Liver (tissue), 4 donors: ENCODE results near the gene ZNF460. TPM values are rescaled to one million over a fixed set of nuclear protein-coding genes. Genes with fewer than 3 reads are reported as not detected.

Experiments
- polyA plus RNA-seq, 2 donors: library from polyadenylated mRNA; stranded (reverse) in 1 of 2; unstranded in 1 of 2; fragments of 200-250 nt in 1 of 2; fragments of >200 nt in 1 of 2; fragmentation: Nextera tagmentation in 1 of 2; extraction: Ambion mirVana in 1 of 2; gene quantifications; one replicate each; pipeline versions ENCODE4 v1.2.1 to v1.2.3, GENCODE V29; 2013 to 2015
- total RNA-seq, 2 donors: library from RNA; depleted of rRNA; stranded (reverse); fragments of >200 nt; gene quantifications; one replicate each; pipeline ENCODE4 v1.2.3, GENCODE V29; 2014
- donor health status: healthy.
- donor health status: healthy.
- donor health status: healthy.

The ZNF460 gene
- total and polyA plus RNA-seq, 4 donors: 0.24 to 54.4 (median 19.4) TPM

Other genes starting within 250 kb of the ZNF460 start
- gene USP29, start 160.5 kb upstream of the ZNF460 start, total RNA-seq: under 1 TPM; under 0.01 to 0.14 TPM
- gene USP29, start 160.5 kb upstream of the ZNF460 start, polyA plus RNA-seq: not detected
- gene ZIM3, start 135.3 kb upstream of the ZNF460 start, total RNA-seq: not detected
- not detected for gene ZIM3, start 135.3 kb upstream of the ZNF460 start, polyA plus RNA-seq
- gene DUXA, start 113.0 kb upstream of the ZNF460 start, total RNA-seq: not detected
- gene DUXA, start 113.0 kb upstream of the ZNF460 start, polyA plus RNA-seq: not detected
- 10 to 100 TPM; 11.3 to 22.6 TPM for gene ZNF264, start 89.0 kb upstream of the ZNF460 start, total RNA-seq
- gene ZNF264, start 89.0 kb upstream of the ZNF460 start, polyA plus RNA-seq: 1 to 10 TPM; 2.5 to 4.6 TPM
- gene AURKC, start 49.5 kb upstream of the ZNF460 start, total RNA-seq: under 1 TPM; 0.42 to 0.65 TPM
- 1 to 10 TPM in 1 of 2 donors, under 1 TPM in 1; 0.55 to 1.0 TPM for gene AURKC, start 49.5 kb upstream of the ZNF460 start, polyA plus RNA-seq
- 10 to 100 TPM; 13.4 to 13.9 TPM for gene ZNF805, start 39.9 kb upstream of the ZNF460 start, total RNA-seq
- under 1 TPM; 0.75 to 0.86 TPM for gene ZNF805, start 39.9 kb upstream of the ZNF460 start, polyA plus RNA-seq
- 1 to 10 TPM; 3.8 to 8.4 TPM for gene ZNF543, start 40.0 kb downstream of the ZNF460 start, total RNA-seq
- under 1 TPM; 0.38 to 0.58 TPM for gene ZNF543, start 40.0 kb downstream of the ZNF460 start, polyA plus RNA-seq
- gene ZNF304, start 70.8 kb downstream of the ZNF460 start, total RNA-seq: 1 to 10 TPM; 3.2 to 5.6 TPM
- gene ZNF304, start 70.8 kb downstream of the ZNF460 start, polyA plus RNA-seq: 1 to 10 TPM in 1 of 2 donors, under 1 TPM in 1; 0.90 to 1.3 TPM
- gene TRAPPC2B, start 83.1 kb downstream of the ZNF460 start, total RNA-seq: 1 to 10 TPM; 2.8 to 6.1 TPM
- gene TRAPPC2B, start 83.1 kb downstream of the ZNF460 start, polyA plus RNA-seq: 1 to 10 TPM; 3.1 to 4.2 TPM
- 1 to 10 TPM; 1.7 to 1.8 TPM for gene ZNF547, start 83.1 kb downstream of the ZNF460 start, total RNA-seq
- under 1 TPM; 0.22 to 0.33 TPM for gene ZNF547, start 83.1 kb downstream of the ZNF460 start, polyA plus RNA-seq
- gene ZNF548, start 109.4 kb downstream of the ZNF460 start, total RNA-seq: 10 to 100 TPM in 1 of 2 donors, 1 to 10 TPM in 1; 7.3 to 13.9 TPM
- gene ZNF548, start 109.4 kb downstream of the ZNF460 start, polyA plus RNA-seq: 1 to 10 TPM; 1.8 to 3.4 TPM
- 1 to 10 TPM; 7.6 to 8.2 TPM for gene ZNF17, start 130.7 kb downstream of the ZNF460 start, total RNA-seq
- gene ZNF17, start 130.7 kb downstream of the ZNF460 start, polyA plus RNA-seq: 1 to 10 TPM; 1.2 to 1.4 TPM
- 10 to 100 TPM in 1 of 2 donors, 1 to 10 TPM in 1; 5.9 to 11.6 TPM for gene ZNF749, start 154.8 kb downstream of the ZNF460 start, total RNA-seq
- gene ZNF749, start 154.8 kb downstream of the ZNF460 start, polyA plus RNA-seq: 1 to 10 TPM in 1 of 2 donors, under 1 TPM in 1; 0.83 to 5.4 TPM
- gene VN1R1, start 176.7 kb downstream of the ZNF460 start, total RNA-seq: under 1 TPM; 0.42 to 0.98 TPM
- under 1 TPM; 0.14 to 0.19 TPM for gene VN1R1, start 176.7 kb downstream of the ZNF460 start, polyA plus RNA-seq
- gene ZNF772, start 197.1 kb downstream of the ZNF460 start, total RNA-seq: 10 to 100 TPM in 1 of 2 donors, 1 to 10 TPM in 1; 5.4 to 11.1 TPM
- gene ZNF772, start 197.1 kb downstream of the ZNF460 start, polyA plus RNA-seq: 1 to 10 TPM in 1 of 2 donors, under 1 TPM in 1; 0.81 to 1.6 TPM
- 10 to 100 TPM in 1 of 2 donors, 1 to 10 TPM in 1; 4.2 to 12.4 TPM for gene ZNF419, start 207.3 kb downstream of the ZNF460 start, total RNA-seq
- 1 to 10 TPM; 1.9 to 3.2 TPM for gene ZNF419, start 207.3 kb downstream of the ZNF460 start, polyA plus RNA-seq
- gene ZNF773, start 219.5 kb downstream of the ZNF460 start, total RNA-seq: 1 to 10 TPM; 7.3 to 7.4 TPM
- gene ZNF773, start 219.5 kb downstream of the ZNF460 start, polyA plus RNA-seq: 1 to 10 TPM; 1.4 to 1.7 TPM
- gene ZNF549, start 246.9 kb downstream of the ZNF460 start, total RNA-seq: 1 to 10 TPM; 2.3 to 4.5 TPM
- gene ZNF549, start 246.9 kb downstream of the ZNF460 start, polyA plus RNA-seq: under 1 TPM; 0.66 to 0.67 TPM